ENCODE results near the gene CFAP221. TPM values are rescaled to one million over a fixed set of nuclear protein-coding genes. Genes with fewer than 3 reads are reported as not detected.

The CFAP221 gene
- total RNA-seq, 1 experiment from 2014 or later: not detected

GRCh38 chr2:119679526-119679837 is 135.2 kb downstream of the CFAP221 start:
- H2AFZ ChIP-seq: peak overlapping the region; percentile 99
- H3K9me2 ChIP-seq (ENCODE audit: insufficient read depth): no peaks in the 10 kb centered on the region
- TF ChIP-seq CTCF (conservative IDR thresholded peaks at IDR 0.05) (no peak), EZH2 (IDR thresholded peaks at IDR 0.05; ENCODE audit: low read depth) (no peak)
- peaks cover 11% of the 10 kb centered on the region for H3F3A ChIP-seq (ENCODE audit: insufficient read depth, low read depth)
- H3K9me3 ChIP-seq (ENCODE audit: insufficient read depth, low read depth): no peaks in the 10 kb centered on the region
- ChIA-PET CTCF (no interaction called here), POLR2A (ENCODE audit: unreplicated experiment) (interaction anchor here (0.5 to 0.8 kb wide), 3 partner anchors 333 to 1234 kb away, joined by 3 to 7 read pairs (median 4); partner anchors contain the start of gene EPB41L5)
- peaks cover 3% of the 10 kb centered on the region; the same call in 1 of the 2 replicates for H4K20me1 ChIP-seq (ENCODE audit: insufficient read depth)
- peak overlapping the region; percentile 87 for H3K4me3 ChIP-seq
- BruUV-seq (replicated peaks): no TSS peak
- no peaks in the 10 kb centered on the region for H3K36me3 ChIP-seq (ENCODE audit: low read depth)
- DNase-seq: no peak
- H3K27ac ChIP-seq: no peak overlapping the region
- H3K79me2 ChIP-seq (ENCODE audit: low read depth): peaks cover 27% of the 10 kb centered on the region
- peaks cover 10% of the 10 kb centered on the region for H3K4me1 ChIP-seq (replicated peaks; ENCODE audit: insufficient read depth)
- peak overlapping the region; percentile 96 for H3K4me2 ChIP-seq
- intact Hi-C loops (cut with micrococcal nuclease; ENCODE audit: unreplicated experiment): loop anchor here (2.0 to 10.0 kb wide), 2 partner anchors 185 to 611 kb away; no protein-coding TSS in a partner anchor
- no peaks in the 10 kb centered on the region for H3K27me3 ChIP-seq (ENCODE audit: insufficient read depth, low read depth)

- H3K79me2 ChIP-seq (ENCODE audit: low read depth): peaks cover 27% of the 10 kb centered on the region
- H3K4me2 ChIP-seq: peak overlapping the region; percentile 96
- DNase-seq: no peak
- POLR2A ChIA-PET (ENCODE audit: unreplicated experiment): interaction anchor here (0.5 kb wide), 1 partner anchor 500 kb away, joined by 4 read pairs; no protein-coding TSS in a partner anchor
- H3K27ac ChIP-seq: no peak overlapping the region
- TSS peak; percentile 67 for BruUV-seq (replicated peaks)
- no peak for TF ChIP-seq EZH2 (IDR thresholded peaks at IDR 0.05; ENCODE audit: low read depth)
- no peak for TF ChIP-seq CTCF (conservative IDR thresholded peaks at IDR 0.05)
- CTCF ChIA-PET: no interaction called here
- H2AFZ ChIP-seq: peak overlapping the region; percentile 99
- H3K36me3 ChIP-seq (ENCODE audit: low read depth): no peaks in the 10 kb centered on the region
- H3K4me1 ChIP-seq (replicated peaks; ENCODE audit: insufficient read depth): peaks cover 10% of the 10 kb centered on the region
- H3K9me3 ChIP-seq (ENCODE audit: insufficient read depth, low read depth): no peaks in the 10 kb centered on the region
- intact Hi-C loops (cut with micrococcal nuclease; ENCODE audit: unreplicated experiment): loop anchor here (2.0 to 10.0 kb wide), 2 partner anchors 185 to 611 kb away; no protein-coding TSS in a partner anchor
- H3F3A ChIP-seq (ENCODE audit: insufficient read depth, low read depth): peaks cover 11% of the 10 kb centered on the region
- no peaks in the 10 kb centered on the region for H3K27me3 ChIP-seq (ENCODE audit: insufficient read depth, low read depth)
- H3K4me3 ChIP-seq: peak overlapping the region; percentile 87
- H3K9me2 ChIP-seq (ENCODE audit: insufficient read depth): no peaks in the 10 kb centered on the region
- peaks cover 3% of the 10 kb centered on the region; the same call in 1 of the 2 replicates for H4K20me1 ChIP-seq (ENCODE audit: insufficient read depth)
These were observed 135.6 kb downstream of the CFAP221 start for GRCh38 chr2:119679846-119680245.

GRCh38 chr2:119680457-119681202 is 136.4 kb downstream of the CFAP221 start:
- H3K27ac ChIP-seq: no peak overlapping the region

More at GRCh38 chr2:119680457-119681202, 136.4 kb downstream of the CFAP221 start:
- peaks cover 27% of the 10 kb centered on the region for H3K79me2 ChIP-seq (ENCODE audit: low read depth)
- TF ChIP-seq EZH2 (IDR thresholded peaks at IDR 0.05; ENCODE audit: low read depth): no peak
- no peak for TF ChIP-seq CTCF (conservative IDR thresholded peaks at IDR 0.05)
- intact Hi-C loops (cut with micrococcal nuclease; ENCODE audit: unreplicated experiment): no loop called here
- ChIA-PET POLR2A (ENCODE audit: unreplicated experiment) (interaction anchor here (0.5 kb wide), 1 partner anchor 95 kb away, joined by 4 read pairs; no protein-coding TSS in a partner anchor), CTCF (no interaction called here)
- peaks cover 10% of the 10 kb centered on the region for H3K4me1 ChIP-seq (replicated peaks; ENCODE audit: insufficient read depth)
- no peak for DNase-seq
- peak overlapping the region; percentile 96 for H3K4me2 ChIP-seq
- no peaks in the 10 kb centered on the region for H3K9me3 ChIP-seq (ENCODE audit: insufficient read depth, low read depth)
- H4K20me1 ChIP-seq (ENCODE audit: insufficient read depth): peaks cover 3% of the 10 kb centered on the region; the same call in 1 of the 2 replicates
- peaks cover 11% of the 10 kb centered on the region for H3F3A ChIP-seq (ENCODE audit: insufficient read depth, low read depth)
- BruUV-seq (replicated peaks): no TSS peak
- no peaks in the 10 kb centered on the region for H3K9me2 ChIP-seq (ENCODE audit: insufficient read depth)
- H3K4me3 ChIP-seq: peak overlapping the region; percentile 87; the same call in 1 of the 2 replicates
- H3K36me3 ChIP-seq (ENCODE audit: low read depth): no peaks in the 10 kb centered on the region
- H3K27me3 ChIP-seq (ENCODE audit: insufficient read depth, low read depth): no peaks in the 10 kb centered on the region
- H2AFZ ChIP-seq: no peak overlapping the region

All from PC-9 (cell line).